GM21381 (cell line): Measurements from ENCODE around the gene ANKRD40.

ENCODE experiments used
- ATAC-seq: cut with Tn5 transposase; IDR thresholded peaks from one replicate; pipeline ENCODE4 v1.9.1; 2021; ENCODE audit warnings: mild to moderate bottlenecking, moderate library complexity; ENCODE audit not compliant: unreplicated experiment

The ANKRD40 gene

DNA sequence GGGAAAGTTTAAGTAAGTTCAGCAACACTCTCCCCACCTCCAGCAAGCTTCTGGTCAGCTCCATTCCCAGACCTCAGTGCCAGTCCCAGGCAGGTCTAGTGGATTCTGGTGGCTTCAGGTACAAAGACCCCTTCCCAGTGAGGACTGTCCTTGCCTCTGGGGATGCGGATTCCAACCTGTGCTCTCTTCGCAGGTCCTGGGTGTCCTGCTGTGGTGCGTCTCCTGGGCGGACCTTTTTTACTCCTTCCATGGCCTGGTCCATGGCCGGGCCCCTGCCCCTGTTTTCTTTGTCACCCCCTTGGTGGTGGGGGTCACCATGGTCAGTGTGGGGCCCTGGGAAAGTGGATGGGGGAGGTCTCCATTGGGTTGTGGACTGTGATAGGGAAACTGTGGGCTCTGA is 51.2 kb downstream of the ANKRD40 start:
- no peak for ATAC-seq

DNA sequence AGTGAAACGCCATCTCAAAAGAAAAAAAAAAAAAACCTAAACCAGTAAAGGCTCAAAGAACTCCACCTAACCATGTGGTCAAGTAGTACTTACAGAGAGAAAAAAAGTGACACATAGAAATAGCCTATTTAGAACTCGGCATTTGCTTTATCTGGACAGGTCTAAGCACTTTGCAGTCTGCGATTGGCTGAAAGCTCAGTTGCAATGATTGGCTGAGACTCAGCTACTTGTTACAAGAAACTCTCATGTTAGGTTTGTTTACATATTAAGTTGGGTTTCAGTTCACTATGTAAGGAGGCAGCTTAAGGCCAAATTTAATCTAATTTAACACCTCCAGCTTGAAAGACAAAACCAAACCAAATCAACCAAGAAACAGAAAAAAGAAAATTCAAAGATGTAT is 54.0 kb downstream of the ANKRD40 start:
- ATAC-seq, result no peak

GRCh38 chr17:50651661-50652060 is 56.1 kb downstream of the ANKRD40 start:
- ATAC-seq, result no peak

DNA sequence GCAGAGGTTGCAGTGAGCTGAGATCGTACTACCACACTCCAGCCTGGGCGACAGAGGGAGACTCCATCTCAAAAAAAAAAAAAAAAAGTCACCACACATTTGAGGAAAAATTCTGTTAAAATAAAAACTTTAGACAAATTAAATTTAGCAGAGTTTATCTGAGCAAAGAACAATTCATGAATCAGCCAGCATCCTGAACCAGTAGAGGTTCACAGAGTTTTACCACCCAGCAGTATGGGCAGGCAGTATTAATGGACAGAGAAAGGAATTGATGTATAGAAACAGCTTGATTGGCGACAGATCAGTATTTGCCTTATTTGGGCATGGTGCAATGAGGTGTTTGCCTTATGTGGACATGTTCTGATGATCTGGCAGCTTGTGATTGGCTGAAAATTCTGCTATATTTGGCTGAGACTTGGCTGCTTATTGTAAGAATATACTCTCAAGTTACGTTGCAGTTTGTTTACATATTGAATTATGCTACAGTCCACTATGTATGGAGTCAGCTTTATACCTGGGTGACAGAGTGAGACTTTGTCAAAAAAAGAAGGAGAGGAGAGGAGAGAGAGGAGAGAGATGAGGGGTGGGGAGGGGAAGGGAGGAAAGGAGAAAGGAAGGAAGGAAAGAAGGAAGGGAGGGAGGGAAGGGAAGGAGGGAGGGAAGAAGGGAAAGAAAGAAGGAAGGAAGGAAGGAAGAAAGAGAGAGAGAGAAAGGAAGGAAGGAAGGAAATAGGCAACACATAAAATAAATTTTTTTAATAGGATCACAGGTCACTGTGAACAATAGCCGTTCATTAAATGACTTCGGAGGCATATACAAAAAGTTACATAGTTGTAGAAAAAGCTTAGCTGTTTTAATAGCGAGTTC is 58.4 kb downstream of the ANKRD40 start:
- no peak for ATAC-seq

- no peak for ATAC-seq
Measured at GRCh38 chr17:50647187-50647586, 60.5 kb downstream of the ANKRD40 start.

DNA sequence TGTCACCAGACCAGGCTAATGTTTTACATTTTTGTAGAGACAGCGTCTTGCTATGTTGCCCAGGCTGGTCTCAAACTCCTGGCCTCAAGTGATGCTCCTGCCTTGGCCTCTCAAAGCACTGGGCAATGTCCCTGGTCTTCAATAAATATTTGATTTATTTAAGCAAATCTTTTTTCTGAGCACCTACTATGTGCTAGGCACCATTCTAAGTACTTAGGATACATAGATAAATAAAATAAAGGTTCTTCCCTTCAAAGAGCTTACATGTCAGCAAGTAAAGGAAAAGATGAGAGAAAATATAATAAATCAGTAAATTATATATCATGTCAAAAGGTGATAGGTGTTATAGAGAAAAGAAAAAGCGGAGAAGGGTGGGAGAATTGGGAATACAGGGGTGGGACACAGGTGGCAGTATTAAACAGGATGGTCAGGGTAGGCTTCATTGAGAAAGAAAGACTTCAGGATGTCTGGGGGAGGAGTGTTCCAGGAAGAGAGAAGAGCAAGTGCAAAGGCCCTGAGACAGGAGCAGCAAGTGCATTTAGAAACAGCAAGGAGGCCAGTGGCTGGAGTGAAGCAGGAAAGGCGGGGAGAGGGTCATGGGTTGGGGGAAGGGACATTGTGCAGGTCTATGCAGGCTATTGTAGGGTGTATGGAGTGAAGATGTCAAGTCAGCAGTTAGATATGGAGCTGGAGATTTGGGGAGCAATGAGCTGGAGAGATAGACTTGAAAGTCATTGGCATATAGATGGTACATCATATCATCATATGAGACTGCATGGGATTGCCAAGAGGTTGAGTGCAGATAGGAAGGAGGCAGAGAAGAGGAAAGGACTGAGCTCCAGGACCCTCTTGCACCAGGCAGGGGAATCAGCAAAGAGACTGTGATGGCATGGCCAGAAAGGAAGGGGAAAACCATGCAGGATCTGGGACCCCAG is 61.7 kb downstream of the ANKRD40 start:
- ATAC-seq, result no peak
